Progenitor cell of endocrine pancreas (in vitro differentiated cells): ENCODE data around the gene GRK5. TPM values are rescaled to one million over a fixed set of nuclear protein-coding genes. Genes with fewer than 3 reads are reported as not detected.
"Not testable (repeated sequence)": the region's sequence is repeated elsewhere in the genome, so short reads cannot be mapped to it uniquely, and the experiment has no call there.

Experiments
- DNase-seq: peaks from one replicate; pipeline ENCODE4 v3.0.0; 2021; ENCODE audit warnings: low spot score; ENCODE audit not compliant: unreplicated experiment
- H3K27ac Mint-ChIP-seq: 2 replicates; pipeline ENCODE4 v1.8.0; 2021; ENCODE audit warnings: mild to moderate bottlenecking, moderate library complexity, mixed read lengths
- H3K27me3 Mint-ChIP-seq: 2 replicates; pipeline ENCODE4 v1.8.0; 2021; ENCODE audit warnings: mixed read lengths
- H3K36me3 Mint-ChIP-seq: 2 replicates; pipeline ENCODE4 v1.8.0; 2022; ENCODE audit warnings: mixed read lengths; ENCODE audit not compliant: insufficient read depth
- H3K4me1 Mint-ChIP-seq: 2 replicates; pipeline ENCODE4 v1.8.0; 2021; ENCODE audit warnings: low read depth, mixed read lengths
- H3K4me3 Mint-ChIP-seq: 2 replicates; pipeline ENCODE4 v1.8.0; 2021; ENCODE audit warnings: low read depth, mild to moderate bottlenecking, moderate library complexity, mixed read lengths
- H3K9me3 Mint-ChIP-seq: 2 replicates; pipeline ENCODE4 v1.8.0; 2021; ENCODE audit warnings: low read depth, mixed read lengths
- CTCF ChIP-seq: fragments of 200-600 bp; sonication (generic); IDR thresholded peaks from one replicate; pipeline ENCODE4 v1.5.0; 2021; ENCODE audit warnings: antibody characterized with exemption, mild to moderate bottlenecking; ENCODE audit not compliant: unreplicated experiment
- total RNA-seq: library from RNA; stranded (reverse); gene quantifications from 2 replicates; pipeline ENCODE4 v1.2.1, GENCODE V29; 2021

Gene GRK5
- total RNA-seq, 1 donor from 2014 or later: 21.6 TPM

GRCh38 chr10:119233821-119234220 is 26.4 kb downstream of the GRK5 start:
- Mint-ChIP-seq H3K4me3 (no peak overlapping the region), H3K4me1 (peaks cover 35% of the 10 kb centered on the region), H3K9me3 (peaks cover 16% of the 10 kb centered on the region), H3K27me3 (no peaks in the 10 kb centered on the region), H3K27ac (peak overlapping the region; percentile 94), H3K36me3 (peaks cover 13% of the 10 kb centered on the region)
- DNase-seq: no peak
- TF ChIP-seq CTCF: no peak

GRCh38 chr10:119235356-119235755 is 28.0 kb downstream of the GRK5 start:
- Mint-ChIP-seq H3K9me3 (peaks cover 16% of the 10 kb centered on the region), H3K4me3 (no peak overlapping the region), H3K27me3 (no peaks in the 10 kb centered on the region), H3K36me3 (peaks cover 10% of the 10 kb centered on the region), H3K4me1 (peaks cover 29% of the 10 kb centered on the region), H3K27ac (peak overlapping the region; percentile 90)
- TF ChIP-seq CTCF: no peak
- no peak for DNase-seq

GRCh38 chr10:119237722-119238436 is 30.5 kb downstream of the GRK5 start:
- Mint-ChIP-seq H3K27ac (peak overlapping the region; percentile 68), H3K36me3 (peaks cover 2% of the 10 kb centered on the region), H3K9me3 (no peaks in the 10 kb centered on the region), H3K4me3 (no peak overlapping the region), H3K4me1 (peaks cover 48% of the 10 kb centered on the region), H3K27me3 (no peaks in the 10 kb centered on the region)
- no peak for DNase-seq
- no peak for TF ChIP-seq CTCF

- Mint-ChIP-seq H3K4me3 (no peak overlapping the region), H3K27ac (peak overlapping the region; percentile 65), H3K9me3 (no peaks in the 10 kb centered on the region), H3K27me3 (no peaks in the 10 kb centered on the region), H3K4me1 (peaks cover 48% of the 10 kb centered on the region), H3K36me3 (no peaks in the 10 kb centered on the region)
- TF ChIP-seq CTCF: no peak
- no peak for DNase-seq
Observed at GRCh38 chr10:119238577-119238976, 31.2 kb downstream of the GRK5 start.

GRCh38 chr10:119239015-119239414 is 31.6 kb downstream of the GRK5 start:
- not testable (repeated sequence) for H3K36me3 Mint-ChIP-seq, H3K9me3 Mint-ChIP-seq, H3K27me3 Mint-ChIP-seq, H3K27ac Mint-ChIP-seq, H3K4me3 Mint-ChIP-seq, DNase-seq
- H3K4me1 Mint-ChIP-seq: peaks cover 50% of the 10 kb centered on the region

GRCh38 chr10:119239630-119240029 is 32.3 kb downstream of the GRK5 start:
- not testable (repeated sequence) for H3K27me3 Mint-ChIP-seq, H3K27ac Mint-ChIP-seq, H3K4me3 Mint-ChIP-seq, H3K36me3 Mint-ChIP-seq, H3K9me3 Mint-ChIP-seq, DNase-seq
- H3K4me1 Mint-ChIP-seq: peaks cover 50% of the 10 kb centered on the region
